Measurements from ENCODE around the gene MCF2L2. TPM values are rescaled to one million over a fixed set of nuclear protein-coding genes. Genes with fewer than 3 reads are reported as not detected.

The MCF2L2 gene
- total RNA-seq, 3 donors from 2014 or later (not counting 1 experiment from before 2014, with no cell fraction given), result 2.2 to 4.9 (median 2.7) TPM

- Histone ChIP-seq H3K27ac (ENCODE audit: low read length) (no peak overlapping the region), H3K36me3 (ENCODE audit: control insufficient read depth, insufficient read depth, low read length) (no peaks in the 10 kb centered on the region), H3K4me1 (ENCODE audit: control insufficient read depth, insufficient read depth, low read length) (no peaks in the 10 kb centered on the region), H3K9me3 (ENCODE audit: control insufficient read depth, insufficient read depth, low read length) (no peaks in the 10 kb centered on the region), H3K4me3 (ENCODE audit: low read length) (no peak overlapping the region), H3K27me3 (ENCODE audit: control insufficient read depth, insufficient read depth, low read length) (no peaks in the 10 kb centered on the region)
- intact Hi-C loops (cut with micrococcal nuclease), result no loop called here
- TF ChIP-seq CTCF (IDR thresholded peaks at IDR 0.05), result no peak
- no peak for ATAC-seq
- peaks cover 0 to 13% of the 10 kb centered on the region in 2 donors for H3K27me3 Mint-ChIP-seq (ENCODE audit: low read depth in 2 of 2)
- DNase-seq, result no peak
- no peak overlapping the region for H3K27ac Mint-ChIP-seq
- H3K4me1 Mint-ChIP-seq, result no peaks in the 10 kb centered on the region
- no peaks in the 10 kb centered on the region for H3K9me3 Mint-ChIP-seq
- H3K36me3 Mint-ChIP-seq, result no peaks in the 10 kb centered on the region
- WGBS (ENCODE audit: insufficient coverage), result 88% methylated on average over 2 of the region's 2 CpGs
- no peak overlapping the region for H3K4me3 Mint-ChIP-seq
Measured at GRCh38 chr3:183359036-183359435, 69.4 kb downstream of the MCF2L2 start.

GRCh38 chr3:183357564-183358079, 70.8 kb downstream of the MCF2L2 start:
- no peaks in the 10 kb centered on the region for H3K36me3 ChIP-seq (ENCODE audit: control insufficient read depth, insufficient read depth, low read length)

GRCh38 chr3:183356920-183357319, 71.5 kb downstream of the MCF2L2 start:
- no peaks in the 10 kb centered on the region for H3K9me3 ChIP-seq (ENCODE audit: control insufficient read depth, insufficient read depth, low read length)
- H3K4me3 ChIP-seq (ENCODE audit: low read length), result no peak overlapping the region
- Mint-ChIP-seq H3K27me3 (ENCODE audit: low read depth in 2 of 2) (peaks cover 9 to 15% of the 10 kb centered on the region in 2 donors), H3K36me3 (no peaks in the 10 kb centered on the region), H3K4me1 (no peaks in the 10 kb centered on the region), H3K27ac (no peak overlapping the region), H3K4me3 (no peak overlapping the region), H3K9me3 (no peaks in the 10 kb centered on the region)
- DNase-seq (no peak), ATAC-seq (no peak)
- H3K27ac ChIP-seq (ENCODE audit: low read length), result no peak overlapping the region
- H3K27me3 ChIP-seq (ENCODE audit: control insufficient read depth, insufficient read depth, low read length), result no peaks in the 10 kb centered on the region
- no peaks in the 10 kb centered on the region for H3K4me1 ChIP-seq (ENCODE audit: control insufficient read depth, insufficient read depth, low read length)
- no peaks in the 10 kb centered on the region for H3K36me3 ChIP-seq (ENCODE audit: control insufficient read depth, insufficient read depth, low read length)
- TF ChIP-seq CTCF (IDR thresholded peaks at IDR 0.05), result no peak
- intact Hi-C loops (cut with micrococcal nuclease), result no loop called here

More at GRCh38 chr3:183357564-183358079, 70.8 kb downstream of the MCF2L2 start:
- DNase-seq (no peak), ATAC-seq (no peak)
- Histone ChIP-seq H3K27ac (ENCODE audit: low read length) (no peak overlapping the region), H3K4me1 (ENCODE audit: control insufficient read depth, insufficient read depth, low read length) (no peaks in the 10 kb centered on the region), H3K9me3 (ENCODE audit: control insufficient read depth, insufficient read depth, low read length) (no peaks in the 10 kb centered on the region), H3K27me3 (ENCODE audit: control insufficient read depth, insufficient read depth, low read length) (no peaks in the 10 kb centered on the region), H3K4me3 (ENCODE audit: low read length) (no peak overlapping the region)
- TF ChIP-seq CTCF (IDR thresholded peaks at IDR 0.05), result no peak
- Mint-ChIP-seq H3K27me3 (ENCODE audit: low read depth in 2 of 2) (peaks cover 9 to 17% of the 10 kb centered on the region in 2 donors), H3K4me1 (no peaks in the 10 kb centered on the region), H3K4me3 (no peak overlapping the region), H3K9me3 (no peaks in the 10 kb centered on the region), H3K36me3 (no peaks in the 10 kb centered on the region), H3K27ac (no peak overlapping the region)
- WGBS (ENCODE audit: insufficient coverage), result 79% methylated on average over 8 of the region's 8 CpGs
- intact Hi-C loops (cut with micrococcal nuclease), result no loop called here

- Histone ChIP-seq H3K27ac (ENCODE audit: low read length) (no peak overlapping the region), H3K27me3 (ENCODE audit: control insufficient read depth, insufficient read depth, low read length) (no peaks in the 10 kb centered on the region), H3K4me1 (ENCODE audit: control insufficient read depth, insufficient read depth, low read length) (peaks cover 8% of the 10 kb centered on the region), H3K4me3 (ENCODE audit: low read length) (no peak overlapping the region), H3K9me3 (ENCODE audit: control insufficient read depth, insufficient read depth, low read length) (no peaks in the 10 kb centered on the region), H3K36me3 (ENCODE audit: control insufficient read depth, insufficient read depth, low read length) (no peaks in the 10 kb centered on the region)
- no peak for ATAC-seq
- no peak overlapping the region for H3K27ac Mint-ChIP-seq
- H3K4me1 Mint-ChIP-seq, result peaks cover 7 to 8% of the 10 kb centered on the region in 2 donors
- intact Hi-C loops (cut with micrococcal nuclease), result no loop called here
- no peaks in the 10 kb centered on the region for H3K9me3 Mint-ChIP-seq
- no peak for TF ChIP-seq CTCF (IDR thresholded peaks at IDR 0.05)
- no peak overlapping the region for H3K4me3 Mint-ChIP-seq
- no CpG with 5 or more reads among the region's 1 CpG for WGBS (ENCODE audit: insufficient coverage)
- peaks cover 9 to 16% of the 10 kb centered on the region in 2 donors for H3K27me3 Mint-ChIP-seq (ENCODE audit: low read depth in 2 of 2)
- DNase-seq, result no peak
- H3K36me3 Mint-ChIP-seq, result no peaks in the 10 kb centered on the region
Measured at GRCh38 chr3:183354874-183355273, 73.5 kb downstream of the MCF2L2 start.

Data from natural killer cell (primary cell).